A673 (cell line): ENCODE data around the gene AKAP6. TPM values are rescaled to one million over a fixed set of nuclear protein-coding genes. Genes with fewer than 3 reads are reported as not detected.
A peak's percentile ranks its signal among the peaks of the same experiment; 100 is the strongest.

Experiments used
- BruUV-seq: library from RNA; stranded (reverse); fragments of 400-500 nt; replicated peaks from 2 replicates; lab custom pipeline; 2021; lab: Mats Ljungman, UMichigan
- CTCF ChIA-PET: fragments of 300-600 bp; sonication (Branson Sonifier 250); formaldehyde crosslinking; loops from one replicate; lab custom pipeline; 2022; ENCODE audit warnings: antibody characterized with exemption; lab: Charles Lee
- POLR2A ChIA-PET: fragments of 300-600 bp; sonication (Branson Sonifier 250); formaldehyde crosslinking; loops from one replicate; lab custom pipeline; 2022; ENCODE audit warnings: antibody characterized with exemption; ENCODE audit not compliant: low non-redundant PET; lab: Charles Lee
- DNase-seq: peaks from one replicate; pipeline ENCODE4 v3.0.0-alpha.2; 2015; ENCODE audit warnings: low spot score
- H3K27ac ChIP-seq: fragments of 200-600 bp; sonication (generic); 2 replicates; pipeline ENCODE4 v1.5.1; 2016; ENCODE audit warnings: mixed run types, low read depth, mild to moderate bottlenecking, mixed read lengths, antibody characterized with exemption, low read length; ENCODE audit not compliant: poor library complexity, severe bottlenecking
- H3K27me3 ChIP-seq: fragments of 200-600 bp; sonication (generic); replicated peaks from 2 replicates; pipeline ENCODE4 v1.6.1; 2017; ENCODE audit warnings: mixed run types, low read depth, mild to moderate bottlenecking, mixed read lengths, antibody characterized with exemption, low read length; ENCODE audit not compliant: insufficient read depth, poor library complexity
- H3K36me3 ChIP-seq: fragments of 200-600 bp; sonication (generic); 2 replicates; pipeline ENCODE4 v1.6.1; 2016; ENCODE audit warnings: mixed run types, mild to moderate bottlenecking, mixed read lengths, antibody characterized with exemption, low read length; ENCODE audit not compliant: insufficient read depth, poor library complexity, severe bottlenecking
- H3K4me1 ChIP-seq: fragments of 200-600 bp; sonication (generic); 2 replicates; pipeline ENCODE4 v1.6.1; 2017; ENCODE audit warnings: mixed run types, mild to moderate bottlenecking, mixed read lengths, antibody characterized with exemption, low read length; ENCODE audit not compliant: insufficient read depth, poor library complexity, severe bottlenecking
- H3K4me3 ChIP-seq: fragments of 200-600 bp; sonication (generic); 2 replicates; pipeline ENCODE4 v1.5.1; 2016; ENCODE audit warnings: low read depth, mixed run types, mild to moderate bottlenecking, mixed read lengths, low read length; ENCODE audit not compliant: poor library complexity, severe bottlenecking
- H3K9me3 ChIP-seq: fragments of 200-600 bp; sonication (generic); 2 replicates; pipeline ENCODE4 v1.6.1; 2016; ENCODE audit warnings: mixed run types, low read depth, mild to moderate bottlenecking, mixed read lengths, antibody characterized with exemption, low read length; ENCODE audit not compliant: poor library complexity, severe bottlenecking
- EZH2 ChIP-seq: fragments of 200-600 bp; sonication (generic); IDR thresholded peaks from 2 replicates; pipeline ENCODE4 v1.6.1; 2017; ENCODE audit warnings: borderline replicate concordance, low read depth, mild to moderate bottlenecking, mixed read lengths, antibody characterized with exemption, low read length; ENCODE audit not compliant: poor library complexity, severe bottlenecking
- intact Hi-C: fragments of 100-400 bp; cut with micrococcal nuclease; formaldehyde crosslinking; loops from one replicate; pipeline ENCODE4 v1.10.0; 2022; ENCODE audit not compliant: unreplicated experiment
- total RNA-seq: library from RNA; stranded (reverse); gene quantifications from 2 replicates; pipeline ENCODE4 v1.2.3, GENCODE V29; 2021
- TF ChIP-seq, protein P1 (sequence below): fragments of 300-800, 200-600 bp; sonication (generic); conservative IDR thresholded peaks from 2 replicates; pipeline ENCODE4 v1.5.1; 2017; ENCODE audit warnings: low read depth, mild to moderate bottlenecking, antibody characterized with exemption, low read length, moderate library complexity, mixed read lengths

The AKAP6 gene
- total RNA-seq, 1 experiment from 2014 or later: 0.73 TPM

DNA sequence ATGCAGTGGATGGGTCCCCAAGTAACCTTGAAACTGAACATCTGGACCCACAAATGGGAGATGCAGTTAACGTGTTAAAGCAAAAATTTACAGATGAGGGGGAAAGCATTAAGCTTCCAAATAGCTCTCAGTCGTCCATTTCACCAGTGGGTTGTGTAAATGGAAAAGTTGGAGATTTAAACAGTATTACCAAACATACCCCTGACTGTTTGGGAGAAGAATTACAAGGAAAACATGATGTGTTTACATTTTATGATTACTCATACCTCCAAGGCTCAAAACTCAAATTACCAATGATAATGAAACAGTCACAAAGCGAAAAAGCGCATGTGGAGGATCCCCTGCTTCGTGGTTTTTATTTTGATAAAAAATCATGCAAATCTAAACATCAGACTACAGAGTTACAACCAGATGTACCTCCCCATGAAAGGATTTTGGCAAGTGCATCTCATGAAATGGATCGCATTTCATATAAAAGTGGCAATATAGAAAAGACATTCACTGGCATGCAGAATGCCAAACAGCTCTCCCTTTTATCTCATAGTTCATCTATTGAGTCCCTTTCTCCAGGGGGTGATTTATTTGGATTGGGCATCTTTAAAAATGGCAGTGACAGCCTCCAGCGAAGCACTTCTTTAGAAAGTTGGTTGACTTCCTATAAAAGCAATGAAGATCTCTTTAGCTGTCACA is 493.0 kb downstream of the AKAP6 start:
- BruUV-seq: no TSS peak
- Histone ChIP-seq H3K4me3 (no peak overlapping the region), H3K27me3 (no peaks in the 10 kb centered on the region), H3K27ac (no peak overlapping the region), H3K36me3 (no peaks in the 10 kb centered on the region), H3K4me1 (peaks cover 12% of the 10 kb centered on the region), H3K9me3 (no peaks in the 10 kb centered on the region)
- CTCF ChIA-PET: no interaction called here
- no peak for DNase-seq
- POLR2A ChIA-PET: no interaction called here
- intact Hi-C loops: no loop called here
- TF ChIP-seq, protein P1, sequence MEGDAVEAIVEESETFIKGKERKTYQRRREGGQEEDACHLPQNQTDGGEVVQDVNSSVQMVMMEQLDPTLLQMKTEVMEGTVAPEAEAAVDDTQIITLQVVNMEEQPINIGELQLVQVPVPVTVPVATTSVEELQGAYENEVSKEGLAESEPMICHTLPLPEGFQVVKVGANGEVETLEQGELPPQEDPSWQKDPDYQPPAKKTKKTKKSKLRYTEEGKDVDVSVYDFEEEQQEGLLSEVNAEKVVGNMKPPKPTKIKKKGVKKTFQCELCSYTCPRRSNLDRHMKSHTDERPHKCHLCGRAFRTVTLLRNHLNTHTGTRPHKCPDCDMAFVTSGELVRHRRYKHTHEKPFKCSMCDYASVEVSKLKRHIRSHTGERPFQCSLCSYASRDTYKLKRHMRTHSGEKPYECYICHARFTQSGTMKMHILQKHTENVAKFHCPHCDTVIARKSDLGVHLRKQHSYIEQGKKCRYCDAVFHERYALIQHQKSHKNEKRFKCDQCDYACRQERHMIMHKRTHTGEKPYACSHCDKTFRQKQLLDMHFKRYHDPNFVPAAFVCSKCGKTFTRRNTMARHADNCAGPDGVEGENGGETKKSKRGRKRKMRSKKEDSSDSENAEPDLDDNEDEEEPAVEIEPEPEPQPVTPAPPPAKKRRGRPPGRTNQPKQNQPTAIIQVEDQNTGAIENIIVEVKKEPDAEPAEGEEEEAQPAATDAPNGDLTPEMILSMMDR: no peak
- no peak for TF ChIP-seq EZH2

DNA sequence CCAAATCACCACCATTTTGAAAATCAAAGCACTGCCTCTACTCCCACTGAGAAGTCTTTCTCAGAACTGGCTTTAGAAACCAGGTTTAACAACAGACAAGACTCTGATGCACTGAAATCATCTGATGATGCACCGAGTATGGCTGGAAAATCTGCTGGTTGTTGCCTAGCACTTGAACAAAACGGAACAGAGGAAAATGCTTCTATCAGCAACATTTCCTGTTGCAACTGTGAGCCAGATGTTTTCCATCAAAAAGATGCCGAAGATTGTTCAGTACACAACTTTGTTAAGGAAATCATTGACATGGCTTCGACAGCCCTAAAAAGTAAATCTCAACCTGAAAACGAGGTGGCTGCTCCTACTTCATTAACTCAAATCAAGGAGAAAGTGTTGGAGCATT is 494.6 kb downstream of the AKAP6 start:
- no peaks in the 10 kb centered on the region for H3K36me3 ChIP-seq
- no peak overlapping the region for H3K27ac ChIP-seq
- H3K27me3 ChIP-seq: no peaks in the 10 kb centered on the region
- TF ChIP-seq, protein P1: no peak
- no peak for TF ChIP-seq EZH2
- DNase-seq: peak; percentile 37
- no peaks in the 10 kb centered on the region for H3K9me3 ChIP-seq
- intact Hi-C loops: no loop called here
- no TSS peak for BruUV-seq
- ChIA-PET POLR2A (no interaction called here), CTCF (no interaction called here)
- no peak overlapping the region for H3K4me3 ChIP-seq
- peaks cover 12% of the 10 kb centered on the region for H3K4me1 ChIP-seq

DNA sequence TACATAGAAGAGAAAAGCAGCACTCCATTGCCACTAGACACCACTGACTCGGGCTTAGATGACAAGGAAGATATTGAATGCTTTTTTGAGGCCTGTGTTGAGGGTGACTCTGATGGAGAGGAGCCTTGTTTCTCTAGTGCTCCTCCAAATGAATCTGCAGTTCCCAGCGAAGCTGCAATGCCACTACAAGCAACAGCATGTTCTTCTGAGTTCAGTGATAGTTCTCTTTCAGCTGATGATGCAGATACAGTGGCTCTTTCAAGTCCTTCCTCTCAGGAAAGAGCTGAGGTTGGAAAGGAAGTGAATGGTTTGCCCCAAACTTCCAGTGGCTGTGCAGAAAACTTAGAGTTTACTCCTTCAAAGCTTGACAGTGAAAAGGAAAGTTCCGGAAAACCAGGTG is 495.1 kb downstream of the AKAP6 start:
- Histone ChIP-seq H3K27me3 (no peaks in the 10 kb centered on the region), H3K4me1 (peaks cover 12% of the 10 kb centered on the region), H3K27ac (no peak overlapping the region), H3K36me3 (no peaks in the 10 kb centered on the region), H3K9me3 (no peaks in the 10 kb centered on the region), H3K4me3 (no peak overlapping the region)
- TF ChIP-seq EZH2: no peak
- TF ChIP-seq, protein P1: no peak
- no TSS peak for BruUV-seq
- intact Hi-C loops: no loop called here
- POLR2A ChIA-PET: no interaction called here
- no peak for DNase-seq
- CTCF ChIA-PET: no interaction called here
